ENCODE results near the gene OPTN.
"Not testable (repeated sequence)": the region's sequence is repeated elsewhere in the genome, so short reads cannot be mapped to it uniquely, and the experiment has no call there.

The OPTN gene

GRCh38 chr10:13099666-13100348 lies at the start of gene OPTN:
TSS of gene OPTN (plus strand) at chr10:13100163. CDS start at chr10:13109123, 8,960 bp downstream.
- DNase-seq = peak; percentile 82

GRCh38 chr10:13051126-13051694 lies 48.8 kb upstream of the OPTN start:
- DNase-seq = no peak

DNA sequence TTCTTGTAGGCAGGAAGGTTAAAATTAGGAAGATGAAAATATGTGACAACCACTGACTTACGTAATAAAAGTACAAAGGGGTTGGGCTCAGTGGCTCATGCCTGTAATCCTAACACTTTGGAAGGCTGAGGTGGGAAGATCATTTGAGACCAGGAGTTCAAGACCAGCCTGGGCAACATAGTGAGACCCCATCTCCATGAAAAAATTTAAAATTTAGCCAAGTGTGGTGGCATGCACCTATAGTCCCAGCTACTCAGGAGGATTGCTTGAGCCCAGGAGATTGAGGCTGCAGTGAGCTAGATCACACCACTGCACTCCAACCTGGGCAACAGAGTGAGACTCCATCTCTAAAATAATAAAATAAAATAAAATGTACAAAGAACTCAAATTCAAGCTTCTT lies 46.8 kb upstream of the OPTN start:
- DNase-seq = not testable (repeated sequence)

DNA sequence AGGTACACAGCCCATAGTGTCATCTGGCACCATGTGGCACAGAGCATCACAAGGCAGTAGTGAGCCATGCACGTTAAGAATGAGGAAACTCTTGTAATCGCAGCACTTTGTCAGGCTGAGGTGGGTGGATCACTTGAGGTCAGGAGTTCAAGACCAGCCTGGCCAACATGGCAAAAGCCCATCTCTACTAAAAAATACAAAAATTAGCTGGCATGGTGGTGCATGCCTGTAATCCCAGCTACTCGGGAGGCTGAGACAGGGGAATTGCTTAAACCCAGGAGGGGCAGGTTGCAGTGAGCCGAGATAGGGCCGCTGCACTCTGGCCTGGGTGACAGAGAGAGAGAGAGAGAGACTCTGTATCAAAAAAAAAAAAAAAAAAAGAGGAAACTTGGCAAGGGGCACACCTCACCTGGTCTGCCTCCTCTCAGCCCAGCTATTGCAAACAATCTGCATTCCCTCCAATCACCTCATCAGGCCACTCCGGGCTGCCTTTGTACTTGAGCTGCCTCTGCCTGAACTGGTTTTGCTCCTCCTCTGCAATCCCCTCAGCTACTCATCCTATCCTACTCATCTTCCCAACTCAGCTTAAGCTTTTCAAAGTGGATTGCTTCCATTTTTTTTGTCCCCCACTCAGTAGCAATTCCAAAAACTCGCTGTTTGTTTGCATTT lies 46.0 kb upstream of the OPTN start:
- no peak for DNase-seq

DNA sequence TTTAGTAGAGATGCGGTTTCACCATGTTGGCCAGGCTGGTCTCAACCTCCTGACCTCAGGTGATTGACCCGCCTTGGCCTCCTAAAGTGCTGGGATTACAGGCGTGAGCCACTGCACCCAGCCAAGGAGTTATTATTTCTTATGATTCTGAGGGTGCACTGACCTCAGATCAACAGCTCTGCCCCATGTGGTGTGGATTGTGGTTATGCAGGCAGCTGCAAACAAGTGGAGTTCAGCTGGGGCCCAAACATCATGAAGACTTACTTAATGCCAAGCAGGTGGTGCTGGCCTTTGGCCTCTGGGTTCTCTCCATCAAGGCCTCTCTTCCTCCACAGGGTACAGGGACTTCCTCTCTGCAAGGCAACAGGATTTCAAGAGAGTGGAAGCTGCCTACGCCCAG lies 45.1 kb upstream of the OPTN start:
- DNase-seq = no peak

GRCh38 chr10:13056456-13057077 lies 43.4 kb upstream of the OPTN start:
- DNase-seq = no peak

- DNase-seq = peak; percentile 7
Measured at GRCh38 chr10:13062803-13063202, 37.2 kb upstream of the OPTN start.

GRCh38 chr10:13066527-13066926 lies 33.4 kb upstream of the OPTN start:
- DNase-seq = no peak

GRCh38 chr10:13067431-13067830 lies 32.5 kb upstream of the OPTN start:
- no peak for DNase-seq

- no peak for DNase-seq
Measured at GRCh38 chr10:13068071-13068470, 31.9 kb upstream of the OPTN start.

- no peak for DNase-seq
Measured at GRCh38 chr10:13068484-13068883, 31.5 kb upstream of the OPTN start.

- DNase-seq = no peak
Measured at GRCh38 chr10:13072339-13072738, 27.6 kb upstream of the OPTN start.

GRCh38 chr10:13074563-13075451 lies 25.2 kb upstream of the OPTN start:
- DNase-seq = peak; percentile 61

DNA sequence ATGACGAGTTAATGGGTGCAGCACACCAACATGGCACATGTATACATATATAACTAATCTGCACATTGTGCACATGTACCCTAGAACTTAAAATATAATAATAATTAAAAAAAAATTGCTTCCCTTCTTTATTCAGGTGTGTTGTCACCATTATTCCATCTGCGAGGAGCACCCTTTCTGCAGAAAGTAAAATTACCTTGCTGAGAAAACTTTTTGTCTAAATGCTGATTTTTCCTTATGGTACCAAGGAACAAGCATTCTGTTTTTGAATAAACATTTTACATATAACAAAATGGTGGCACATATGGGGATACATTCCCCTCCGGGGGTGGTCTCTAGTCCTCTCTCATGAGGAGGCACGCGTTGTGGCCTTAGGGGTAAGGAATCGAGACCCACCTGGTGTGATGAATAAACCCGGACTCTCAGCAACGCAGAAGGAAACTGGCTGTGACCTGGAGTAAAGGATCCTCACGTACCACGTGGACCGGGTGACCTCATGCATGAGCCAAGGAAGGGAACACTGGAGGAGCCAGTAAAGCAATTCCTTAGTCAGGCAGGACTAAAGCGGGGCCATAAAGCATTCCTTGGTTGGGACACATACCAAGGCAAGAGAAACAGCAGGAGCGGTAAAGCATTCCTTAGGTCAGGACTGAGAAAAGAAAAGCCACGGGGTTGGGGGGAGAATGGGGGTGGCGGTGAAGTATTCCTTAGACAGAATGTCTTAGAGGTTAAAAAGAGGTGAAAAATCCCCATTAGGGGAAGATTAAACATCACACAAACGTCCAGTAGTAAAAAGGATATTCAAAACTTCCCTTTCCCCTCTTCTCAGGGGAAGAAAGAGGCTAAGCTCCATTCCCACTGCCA lies 20.8 kb upstream of the OPTN start:
- no peak for DNase-seq

- no peak for DNase-seq
Measured at GRCh38 chr10:13079776-13080050, 20.2 kb upstream of the OPTN start.

- no peak for DNase-seq
Measured at GRCh38 chr10:13080643-13081042, 19.3 kb upstream of the OPTN start.

DNA sequence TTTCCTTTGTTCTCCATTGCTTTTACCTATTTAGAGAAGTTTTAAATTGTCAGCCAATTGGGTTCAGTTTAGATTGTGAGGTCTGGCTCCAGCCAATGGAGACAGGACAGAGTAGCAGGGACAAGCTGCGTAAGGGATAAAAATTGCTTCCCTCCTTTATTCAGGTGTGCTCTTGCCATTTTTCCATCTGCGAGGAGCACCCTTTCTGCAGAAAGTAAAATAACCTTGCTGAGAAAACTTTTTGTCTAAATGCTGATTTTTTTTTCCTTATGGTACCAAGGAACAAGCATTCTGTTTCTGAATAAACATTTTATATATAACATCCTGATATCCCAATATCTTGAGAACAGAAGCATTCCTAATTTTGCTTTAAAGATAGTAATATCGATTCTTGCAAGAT lies 16.3 kb upstream of the OPTN start:
- DNase-seq = not testable (repeated sequence)

DNA sequence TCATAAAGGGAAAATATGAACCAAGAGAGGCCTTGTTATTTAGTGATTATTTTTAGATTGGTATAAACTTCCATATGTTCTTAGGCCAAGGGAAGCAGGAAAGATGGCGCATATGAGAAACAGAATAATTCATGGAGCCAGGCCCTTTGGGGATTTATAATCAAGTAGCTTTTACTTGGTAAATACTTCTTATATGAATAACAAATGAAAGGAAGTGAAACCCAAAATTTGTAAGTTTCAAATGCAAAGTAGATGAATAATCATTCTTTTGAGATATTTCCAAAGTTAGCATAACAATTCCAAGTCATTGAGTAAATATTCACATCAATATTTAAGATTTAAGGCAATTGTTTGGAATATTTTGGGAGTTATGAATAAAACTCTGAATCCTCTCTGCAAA lies 13.9 kb upstream of the OPTN start:
- DNase-seq = peak; percentile 25

DNA sequence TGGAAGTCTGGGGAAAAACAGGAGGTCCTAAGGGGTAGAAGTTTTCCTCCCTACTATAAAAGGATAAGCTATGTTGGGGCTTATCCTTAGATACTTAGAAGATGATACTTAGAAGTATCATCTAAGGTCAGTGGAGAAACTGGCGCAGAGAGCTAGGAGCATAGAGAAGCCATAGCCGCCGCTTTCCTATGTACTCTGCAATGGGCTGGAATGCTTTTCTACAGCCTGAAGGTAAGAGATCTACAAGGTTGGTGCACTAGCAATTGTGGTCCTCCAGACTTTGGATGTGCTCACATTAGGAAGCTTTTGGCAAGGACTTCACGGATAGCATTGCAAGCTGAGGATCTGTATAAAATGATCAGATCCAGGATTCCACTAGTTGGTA lies 12.4 kb upstream of the OPTN start:
- no peak for DNase-seq

DNA sequence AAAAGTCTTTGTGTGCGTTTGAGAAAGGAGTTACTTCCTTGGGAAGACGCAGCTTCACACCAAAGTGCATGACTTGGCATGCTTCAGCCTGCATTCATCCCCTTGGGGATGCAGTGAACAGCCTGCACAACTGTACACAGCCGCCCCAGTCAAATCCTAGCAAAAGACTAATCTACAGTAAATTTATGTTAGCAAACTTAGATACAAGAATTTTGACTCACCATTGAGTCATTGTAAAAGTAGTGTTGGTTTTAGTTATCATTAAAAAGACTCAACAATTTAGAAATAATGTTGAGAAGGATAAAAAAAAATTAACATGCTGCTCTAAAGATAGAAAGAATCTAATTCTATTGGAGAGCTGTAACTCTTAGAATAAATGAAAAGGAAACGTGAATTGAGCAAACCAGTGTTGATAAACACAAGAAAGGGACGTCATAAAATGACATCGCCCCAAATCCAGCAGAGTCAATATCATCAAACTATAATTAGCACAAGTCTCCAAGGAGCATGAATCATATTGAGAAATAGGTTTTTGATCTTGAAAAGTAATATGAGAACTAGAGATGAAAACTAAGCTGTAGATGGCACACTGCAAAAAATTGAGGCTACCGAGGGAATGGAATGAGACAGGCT lies 11.9 kb upstream of the OPTN start:
- peak; percentile 70 for DNase-seq

GRCh38 chr10:13089345-13089744 lies 10.6 kb upstream of the OPTN start:
- no peak for DNase-seq

GRCh38 chr10:13090289-13090688 lies 9.7 kb upstream of the OPTN start:
- DNase-seq = no peak
